Keratinocyte (primary cell): ENCODE measurements around the gene GYPB. TPM values are rescaled to one million over a fixed set of nuclear protein-coding genes. Genes with fewer than 3 reads are reported as not detected.
"Not testable (repeated sequence)": the region's sequence is repeated elsewhere in the genome, so short reads cannot be mapped to it uniquely, and the experiment has no call there.

Source experiments
- DNase-seq: peaks from one replicate; pipeline ENCODE4 v3.0.0-alpha.2; 2011; ENCODE audit warnings: low read depth, missing footprints, low spot score
- FAIRE-seq: peaks from 2 replicates; lab custom pipeline; 2011; peaks lifted over from hg19 to GRCh38; lab: Jason Lieb, UNC
- H2AFZ ChIP-seq: 2 replicates; pipeline ENCODE4 v1.6.0; 2012; ENCODE audit warnings: low read length, control low read depth, inconsistent platforms; ENCODE audit not compliant: control insufficient read depth
- H3K27ac ChIP-seq: 2 replicates; pipeline ENCODE4 v1.5.1; 2011; ENCODE audit warnings: low read length; ENCODE audit not compliant: control insufficient read depth, insufficient read depth
- H3K27me3 ChIP-seq: 3 replicates; pipeline ENCODE4 v1.6.0; 2011; ENCODE audit warnings: low read length; ENCODE audit not compliant: control insufficient read depth, insufficient read depth; ENCODE audit errors: extremely low read depth
- H3K36me3 ChIP-seq, 2 experiments: 2 replicates in 1 of 2; 3 replicates in 1 of 2; pipeline ENCODE4 v1.5.1; 2011; ENCODE audit warnings: low read length in 2 of 2, mild to moderate bottlenecking in 1 of 2; ENCODE audit not compliant: control insufficient read depth in 2 of 2, insufficient read depth in 2 of 2; ENCODE audit errors: extremely low read depth in 1 of 2
- H3K4me1 ChIP-seq: 3 replicates; pipeline ENCODE4 v1.5.1; 2011; ENCODE audit warnings: low read length; ENCODE audit not compliant: control insufficient read depth, insufficient read depth; ENCODE audit errors: extremely low read depth
- H3K4me2 ChIP-seq: 3 replicates; pipeline ENCODE4 v1.6.0; 2011; ENCODE audit warnings: low read depth, low read length; ENCODE audit not compliant: control insufficient read depth, insufficient read depth; ENCODE audit errors: extremely low read depth
- H3K4me3 ChIP-seq, 3 experiments: fragments of 200-600 bp in 1 of 3; sonication (generic) in 1 of 3; 2 replicates in 2 of 3; 3 replicates in 1 of 3; pipeline ENCODE4 v1.5.1; 2011 to 2016; ENCODE audit warnings: low read length in 3 of 3, mild to moderate bottlenecking in 3 of 3, control low read depth in 2 of 3, inconsistent platforms in 1 of 3, low read depth in 1 of 3, mixed read lengths in 1 of 3, mixed run types in 1 of 3, moderate library complexity in 1 of 3; ENCODE audit not compliant: control insufficient read depth in 2 of 3, insufficient read depth in 2 of 3; ENCODE audit errors: extremely low read depth in 1 of 3
- H3K79me2 ChIP-seq: 2 replicates; pipeline ENCODE4 v1.6.0; 2012; ENCODE audit warnings: low read length; ENCODE audit not compliant: control insufficient read depth, insufficient read depth
- H3K9ac ChIP-seq: 3 replicates; pipeline ENCODE4 v1.6.0; 2011; ENCODE audit warnings: low read length; ENCODE audit not compliant: control insufficient read depth, insufficient read depth; ENCODE audit errors: extremely low read depth
- H3K9me1 ChIP-seq: 3 replicates; pipeline ENCODE4 v1.6.0; 2011; ENCODE audit warnings: low read length; ENCODE audit not compliant: control insufficient read depth, insufficient read depth; ENCODE audit errors: extremely low read depth
- H3K9me3 ChIP-seq: 2 replicates; pipeline ENCODE4 v1.5.1; 2012; ENCODE audit warnings: low read depth, low read length; ENCODE audit not compliant: control insufficient read depth
- H4K20me1 ChIP-seq: 3 replicates; pipeline ENCODE4 v1.6.0; 2011; ENCODE audit warnings: low read length; ENCODE audit not compliant: control insufficient read depth, insufficient read depth; ENCODE audit errors: extremely low read depth
- dilution Hi-C: fragments of 300-500 bp; cut with MboI; formaldehyde crosslinking; loops from one replicate; pipeline ENCODE4 v1.7.0; 2020; ENCODE audit warnings: low sequenced_read_pairs; ENCODE audit not compliant: extremely low pct_ligation_motif_present
- polyA plus RNA-seq, 5 experiments: library from polyadenylated mRNA; depleted of rRNA in 3 of 5; stranded (reverse) in 3 of 5; stranded (forward) in 1 of 5; unstranded in 1 of 5; fragments of >200 nt; gene quantifications; 1 replicate in 1 of 5; 2 replicates in 3 of 5; 3 replicates in 1 of 5; pipeline versions ENCODE4 v1.2.1 to v1.2.3, GENCODE V29; 2011 to 2012; ENCODE audit warnings: missing spikeins in 2 of 5, low read depth in 1 of 5, low replicate concordance in 1 of 5

GYPB gene
- polyA plus RNA-seq, 1 donor (not counting 4 experiments of a cell fraction or from before 2014, with no cell fraction given): not detected

- H3K27me3 ChIP-seq, H3K4me1 ChIP-seq, H3K9me1 ChIP-seq, H3K4me3 ChIP-seq, DNase-seq, H3K79me2 ChIP-seq, H3K36me3 ChIP-seq, H2AFZ ChIP-seq, dilution Hi-C loops, H3K27ac ChIP-seq, H3K4me2 ChIP-seq, H3K9me3 ChIP-seq, FAIRE-seq, H3K9ac ChIP-seq, H4K20me1 ChIP-seq: not testable (repeated sequence)
These were observed 13.6 kb downstream of the GYPB start for GRCh38 chr4:144005558-144005953.

- H3K9ac ChIP-seq, H3K9me1 ChIP-seq, H3K27ac ChIP-seq, H3K4me3 ChIP-seq, H3K4me1 ChIP-seq, H3K79me2 ChIP-seq, H2AFZ ChIP-seq, dilution Hi-C loops, DNase-seq, FAIRE-seq, H3K9me3 ChIP-seq, H3K4me2 ChIP-seq, H4K20me1 ChIP-seq, H3K27me3 ChIP-seq, H3K36me3 ChIP-seq: not testable (repeated sequence)
These were observed 14.2 kb downstream of the GYPB start for GRCh38 chr4:144004868-144005557.

- H3K9ac ChIP-seq, H4K20me1 ChIP-seq, H3K36me3 ChIP-seq, H3K27ac ChIP-seq, H3K9me3 ChIP-seq, H3K4me2 ChIP-seq, H3K27me3 ChIP-seq, H3K4me1 ChIP-seq, H3K79me2 ChIP-seq, H2AFZ ChIP-seq, dilution Hi-C loops, FAIRE-seq, H3K4me3 ChIP-seq, DNase-seq, H3K9me1 ChIP-seq: not testable (repeated sequence)
These were observed 15.3 kb downstream of the GYPB start for GRCh38 chr4:144003890-144004265.

GRCh38 chr4:144003205-144003889 lies 15.8 kb downstream of the GYPB start:
- H3K4me1 ChIP-seq, H3K4me2 ChIP-seq, H4K20me1 ChIP-seq, H3K9me1 ChIP-seq, H3K9ac ChIP-seq, FAIRE-seq, H3K79me2 ChIP-seq, H3K27me3 ChIP-seq, H3K27ac ChIP-seq, H2AFZ ChIP-seq, H3K36me3 ChIP-seq, dilution Hi-C loops, H3K9me3 ChIP-seq, DNase-seq, H3K4me3 ChIP-seq: not testable (repeated sequence)
